HG02798 (cell line): ENCODE measurements around the gene SHKBP1.
"Not testable (repeated sequence)": the region's sequence is repeated elsewhere in the genome, so short reads cannot be mapped to it uniquely, and the experiment has no call there.

ENCODE experiments used
- ATAC-seq: cut with Tn5 transposase; IDR thresholded peaks from one replicate; pipeline ENCODE4 v1.9.1; 2021; ENCODE audit warnings: mild to moderate bottlenecking; ENCODE audit not compliant: unreplicated experiment, poor library complexity

The SHKBP1 gene

GRCh38 chr19:40553885-40554857, 22.5 kb upstream of the SHKBP1 start:
- no peak for ATAC-seq

DNA sequence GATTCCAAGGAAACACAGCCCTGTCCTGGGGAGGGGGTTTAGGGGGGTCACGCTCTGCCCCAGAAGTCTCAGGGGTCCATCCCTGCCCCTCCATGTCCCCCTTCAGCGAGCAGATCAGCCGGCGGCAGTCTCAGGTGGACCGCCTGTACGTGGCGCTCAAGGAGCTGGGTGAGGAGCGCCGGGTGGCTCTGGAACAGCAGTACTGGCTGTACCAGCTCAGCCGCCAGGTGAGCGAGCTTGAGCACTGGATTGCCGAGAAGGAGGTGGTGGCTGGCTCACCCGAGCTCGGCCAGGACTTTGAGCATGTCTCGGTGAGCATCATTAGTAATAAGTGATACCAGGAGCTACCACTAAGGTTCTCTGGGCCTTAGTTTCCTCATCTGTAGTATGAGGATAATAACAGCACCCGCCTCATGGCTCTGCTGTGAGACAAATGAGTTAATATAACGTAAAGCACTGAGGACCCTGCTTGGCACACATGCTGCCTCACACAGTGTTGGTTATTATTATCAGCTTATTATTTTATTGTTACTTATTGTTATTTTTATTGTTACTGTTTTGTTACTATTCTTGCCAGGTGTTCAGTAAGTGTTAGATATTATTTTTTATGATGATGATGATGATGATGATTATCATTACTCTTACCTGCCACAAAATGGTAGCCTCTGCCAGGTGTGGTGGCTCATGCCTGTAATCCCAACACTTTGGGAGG, 20.5 kb upstream of the SHKBP1 start:
- ATAC-seq, result no peak

DNA sequence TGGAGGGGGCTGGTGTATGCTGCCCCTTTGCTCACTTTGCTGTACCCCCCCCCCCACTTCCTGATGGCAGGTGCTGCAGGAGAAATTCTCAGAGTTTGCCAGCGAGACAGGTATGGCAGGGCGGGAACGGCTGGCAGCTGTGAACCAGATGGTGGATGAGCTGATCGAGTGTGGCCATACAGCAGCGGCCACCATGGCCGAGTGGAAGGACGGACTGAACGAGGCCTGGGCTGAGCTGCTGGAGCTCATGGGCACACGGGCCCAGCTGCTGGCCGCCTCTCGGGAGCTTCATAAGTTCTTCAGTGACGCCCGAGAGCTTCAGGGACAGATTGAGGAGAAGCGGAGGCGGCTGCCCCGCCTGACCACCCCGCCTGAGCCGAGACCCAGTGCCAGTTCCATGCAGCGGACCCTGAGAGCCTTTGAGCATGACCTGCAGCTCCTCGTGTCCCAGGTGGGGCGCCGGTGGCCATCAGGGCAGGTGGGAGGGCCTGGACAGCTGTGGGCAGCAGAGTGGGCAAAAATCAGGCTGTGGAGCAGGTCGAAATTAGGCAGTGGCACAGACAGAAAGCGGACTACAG, 19.6 kb upstream of the SHKBP1 start:
- ATAC-seq, result no peak

- ATAC-seq, result no peak
Observed at GRCh38 chr19:40559394-40559793, 17.3 kb upstream of the SHKBP1 start.

DNA sequence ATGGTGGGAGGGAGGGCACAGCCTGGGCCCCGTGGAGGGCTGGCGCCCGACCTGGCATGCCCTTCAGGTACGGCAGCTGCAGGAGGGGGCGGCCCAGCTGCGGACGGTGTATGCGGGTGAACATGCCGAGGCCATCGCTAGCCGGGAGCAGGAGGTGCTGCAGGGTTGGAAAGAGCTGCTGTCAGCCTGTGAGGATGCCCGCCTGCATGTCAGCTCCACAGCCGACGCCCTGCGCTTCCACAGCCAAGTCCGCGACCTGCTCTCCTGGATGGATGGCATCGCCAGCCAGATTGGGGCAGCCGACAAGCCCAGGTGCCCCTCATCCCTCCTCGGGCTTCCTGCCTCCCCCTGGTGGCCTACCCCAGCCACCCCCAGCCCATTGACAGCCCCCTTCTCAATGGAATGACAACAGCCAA, 16.6 kb upstream of the SHKBP1 start:
- ATAC-seq, result no peak

GRCh38 chr19:40561947-40562346, 14.7 kb upstream of the SHKBP1 start:
- no peak for ATAC-seq

DNA sequence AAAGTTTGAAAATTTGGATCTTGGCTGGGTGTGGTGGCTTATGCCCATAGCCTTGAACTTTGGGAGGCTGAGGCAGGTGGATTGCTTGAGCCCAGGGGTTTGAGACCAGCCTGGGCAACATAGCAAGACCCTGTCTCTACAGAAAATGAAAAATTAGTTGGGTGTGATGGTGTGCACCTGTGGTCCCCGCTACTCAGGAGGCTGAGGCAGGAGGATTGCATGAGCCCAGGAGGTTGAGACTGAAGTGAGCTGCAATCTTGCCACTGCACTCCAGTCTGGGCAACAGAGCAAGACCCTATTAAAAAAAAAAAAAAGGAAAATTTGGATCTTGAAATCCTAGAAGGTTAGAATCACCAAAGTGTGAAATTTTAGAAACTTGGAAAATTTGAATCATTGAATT, 12.1 kb upstream of the SHKBP1 start:
- ATAC-seq, result not testable (repeated sequence)

DNA sequence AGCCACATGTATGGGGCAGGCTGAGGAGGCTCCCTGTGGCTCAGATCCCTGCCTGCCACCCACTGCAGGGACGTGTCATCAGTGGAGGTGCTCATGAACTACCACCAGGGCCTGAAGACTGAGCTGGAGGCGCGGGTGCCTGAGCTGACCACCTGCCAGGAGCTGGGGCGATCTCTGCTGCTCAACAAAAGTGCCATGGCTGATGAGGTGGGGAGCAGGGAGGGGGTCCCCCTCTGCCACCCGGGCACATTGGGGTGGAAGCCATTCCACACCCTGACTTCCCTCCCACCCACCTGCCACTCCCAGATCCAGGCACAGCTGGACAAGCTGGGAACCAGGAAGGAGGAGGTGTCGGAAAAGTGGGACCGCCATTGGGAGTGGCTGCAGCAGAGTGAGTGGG, 11.3 kb upstream of the SHKBP1 start:
- ATAC-seq, result no peak

DNA sequence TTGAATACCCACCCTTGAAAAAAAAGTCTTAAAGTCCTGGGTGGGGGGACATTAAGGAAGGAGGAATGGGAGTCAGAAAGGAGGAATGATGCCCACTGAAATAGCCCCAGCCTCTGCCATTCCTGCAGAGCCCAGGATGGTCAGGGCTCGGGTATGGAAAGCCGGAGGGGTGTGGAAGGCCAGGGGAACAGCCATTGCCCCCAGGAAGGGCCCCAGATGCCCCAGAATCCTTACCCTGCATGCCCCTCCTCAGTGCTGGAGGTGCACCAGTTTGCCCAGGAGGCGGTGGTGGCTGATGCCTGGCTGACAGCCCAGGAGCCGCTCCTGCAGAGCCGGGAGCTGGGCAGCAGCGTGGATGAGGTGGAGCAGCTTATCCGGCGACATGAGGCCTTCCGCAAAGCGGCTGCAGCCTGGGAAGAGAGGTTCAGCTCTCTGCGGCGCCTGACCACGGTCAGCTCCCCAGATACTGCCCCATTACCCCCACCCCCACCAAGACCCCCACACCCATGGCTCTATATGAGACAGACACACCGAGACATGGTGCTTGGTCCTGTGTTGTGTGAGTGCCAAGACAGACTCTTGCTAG, 10.7 kb upstream of the SHKBP1 start:
- no peak for ATAC-seq

- no peak for ATAC-seq
Observed at GRCh38 chr19:40567040-40567749, 9.5 kb upstream of the SHKBP1 start.

DNA sequence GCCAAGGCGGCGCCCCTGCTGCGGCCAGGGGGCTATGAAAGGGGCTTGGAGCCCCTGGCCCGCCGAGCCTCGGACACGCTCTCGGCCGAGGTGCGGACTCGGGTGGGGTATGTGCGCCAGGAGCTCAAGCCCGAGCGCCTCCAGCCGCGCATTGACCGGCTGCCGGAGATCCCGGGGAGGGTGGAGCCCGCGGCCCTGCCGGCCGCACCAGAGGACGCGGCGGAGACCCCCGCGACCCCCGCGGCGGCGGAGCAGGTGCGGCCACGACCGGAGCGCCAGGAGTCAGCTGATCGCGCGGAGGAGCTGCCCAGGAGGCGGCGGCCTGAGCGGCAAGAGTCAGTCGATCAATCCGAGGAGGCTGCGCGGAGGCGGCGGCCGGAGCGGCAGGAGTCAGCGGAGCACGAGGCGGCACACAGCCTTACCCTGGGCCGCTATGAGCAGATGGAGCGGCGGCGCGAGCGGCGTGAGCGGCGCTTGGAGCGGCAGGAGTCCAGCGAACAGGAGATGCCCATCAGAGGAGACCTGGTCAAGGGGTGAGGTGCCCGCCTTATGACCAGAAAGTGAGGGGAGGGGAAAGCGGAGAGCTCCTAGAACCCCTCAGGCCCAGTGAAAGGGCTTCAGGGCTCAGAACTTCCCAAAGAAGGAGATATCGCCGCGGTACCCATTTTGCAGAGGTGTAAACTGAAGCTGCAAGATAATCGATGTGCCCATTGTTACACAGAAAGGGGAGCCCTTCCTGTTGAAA, 8.8 kb upstream of the SHKBP1 start:
- ATAC-seq, result no peak

- peak; percentile 89 for ATAC-seq
Observed at GRCh38 chr19:40570313-40571004, 6.2 kb upstream of the SHKBP1 start.

- no peak for ATAC-seq
Observed at GRCh38 chr19:40571005-40571318, 5.7 kb upstream of the SHKBP1 start.

DNA sequence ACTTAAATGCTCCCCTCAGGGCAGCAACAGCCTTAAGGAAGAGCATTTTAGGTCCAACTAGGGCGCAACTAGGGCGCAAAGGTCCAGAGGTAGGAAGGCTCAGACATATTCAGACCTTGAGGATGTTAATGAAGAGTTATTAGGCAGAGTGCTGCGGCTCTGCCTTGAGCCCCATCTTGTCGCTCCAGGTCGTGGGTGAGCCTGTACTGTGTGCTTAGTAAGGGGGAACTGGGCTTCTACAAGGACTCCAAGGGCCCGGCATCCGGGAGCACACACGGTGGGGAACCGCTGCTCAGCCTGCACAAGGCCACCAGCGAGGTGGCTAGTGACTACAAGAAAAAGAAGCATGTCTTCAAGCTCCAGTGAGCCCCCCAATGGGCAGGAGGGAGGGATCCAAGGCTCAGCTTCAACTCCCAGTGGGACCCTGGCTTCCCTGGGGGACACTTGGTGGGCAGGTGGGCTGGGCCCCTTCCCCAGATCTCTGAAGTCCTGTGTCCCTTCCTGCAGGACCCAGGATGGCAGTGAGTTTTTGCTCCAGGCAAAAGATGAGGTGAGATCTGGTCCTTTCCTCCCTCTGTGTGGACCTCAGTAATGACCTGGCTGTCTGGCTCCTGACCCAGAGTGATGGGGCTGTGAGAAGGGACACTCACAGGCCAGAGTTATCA, 4.7 kb upstream of the SHKBP1 start:
- no peak for ATAC-seq

GRCh38 chr19:40575326-40575725, 1.3 kb upstream of the SHKBP1 start:
- ATAC-seq, result no peak

DNA sequence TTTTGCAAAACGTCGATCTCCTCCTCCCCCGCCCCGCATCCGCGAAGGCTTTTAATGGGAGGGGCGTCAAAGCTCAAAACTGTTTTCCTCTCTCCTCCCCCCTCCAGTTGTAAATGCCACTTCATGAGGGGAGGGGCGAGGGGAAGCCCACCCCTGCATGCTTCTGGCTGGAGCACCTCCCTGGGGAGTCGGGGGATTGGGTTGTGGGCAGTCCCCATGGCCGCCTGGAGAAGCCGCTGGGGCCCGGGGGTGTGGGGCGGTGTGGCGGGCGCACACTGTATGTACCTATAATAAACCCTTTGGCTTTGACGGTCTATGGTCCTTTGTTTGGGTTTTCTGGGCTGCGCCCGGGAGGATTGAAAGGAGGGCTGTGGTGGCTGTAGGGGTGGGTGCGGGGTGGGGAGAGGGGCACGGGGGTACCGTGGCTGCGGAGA, 505 bp upstream of the SHKBP1 start:
- no peak for ATAC-seq

- no peak for ATAC-seq
Observed at GRCh38 chr19:40578442-40578908, 1.8 kb downstream of the SHKBP1 start.

- ATAC-seq, result no peak
Observed at GRCh38 chr19:40580619-40581018, 3.9 kb downstream of the SHKBP1 start.
